Measurements from ENCODE around the gene SCRT2.
A peak's percentile ranks its signal among the peaks of the same experiment; 100 is the strongest.
"Not testable (repeated sequence)": the region's sequence is repeated elsewhere in the genome, so short reads cannot be mapped to it uniquely, and the experiment has no call there.

The SCRT2 gene

DNA sequence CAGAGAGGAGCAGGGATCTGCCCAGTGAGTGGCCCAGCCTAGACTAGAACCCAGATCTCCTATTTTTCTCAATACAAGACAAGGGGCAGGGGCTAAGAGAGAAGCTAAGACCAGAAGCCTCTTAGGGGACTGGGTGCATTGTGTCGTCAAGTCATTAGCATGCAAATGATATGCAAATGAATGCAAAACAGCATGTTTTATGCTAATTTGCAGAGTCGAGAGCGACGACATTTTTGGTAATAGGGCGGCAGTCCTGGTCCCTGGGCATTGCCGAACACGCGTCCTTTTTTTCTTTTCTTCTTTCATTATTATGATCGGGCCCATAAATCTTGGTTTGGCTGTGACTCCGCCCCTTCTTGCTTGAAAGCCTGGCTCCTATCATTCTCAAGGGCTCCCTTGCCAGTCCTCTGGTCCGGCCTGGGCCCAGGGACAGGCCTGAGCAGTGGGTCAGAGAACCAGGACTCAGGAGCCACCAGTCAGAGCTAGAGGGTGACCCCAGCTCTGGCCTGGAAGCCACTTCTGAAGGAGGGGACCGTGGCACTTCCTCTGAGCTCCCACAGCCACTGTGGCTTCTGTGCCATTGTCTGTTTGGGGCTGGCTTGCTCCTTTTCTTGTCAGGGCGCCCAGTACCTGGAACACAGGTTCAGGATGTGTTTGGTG is 32.0 kb upstream of the SCRT2 start:
- Mint-ChIP-seq H3K27me3 (peaks cover 27% of the 10 kb centered on the region), H3K4me1 (no peaks in the 10 kb centered on the region), H3K9me3 (no peaks in the 10 kb centered on the region), H3K36me3 (peaks cover 2% of the 10 kb centered on the region), H3K27ac (no peak overlapping the region), H3K4me3 (no peak overlapping the region)

DNA sequence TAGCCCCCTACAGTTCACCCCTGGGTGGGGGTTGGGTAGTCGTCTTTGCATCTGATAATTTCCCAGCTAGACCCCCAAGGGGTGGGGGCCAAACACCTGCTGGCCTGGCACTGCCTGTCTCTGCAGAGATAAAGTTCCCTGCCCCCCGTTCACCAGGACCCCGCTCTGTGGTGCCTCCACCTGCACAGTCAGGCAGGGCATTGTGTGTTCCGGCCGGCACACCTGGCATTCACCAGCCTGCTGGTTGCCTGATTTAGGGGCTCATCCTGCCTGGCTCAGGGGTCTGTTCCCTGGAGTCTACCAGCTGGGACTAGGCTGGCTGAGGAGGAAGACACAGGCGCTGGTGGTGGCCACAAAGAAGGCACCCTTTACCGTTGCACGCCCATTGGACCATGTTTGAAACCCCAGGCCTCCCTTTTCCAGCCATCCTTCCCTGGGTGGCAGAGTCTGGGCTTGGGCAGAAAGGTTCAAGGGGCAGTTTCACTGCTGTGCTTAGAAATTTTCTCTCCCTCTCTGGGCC is 30.8 kb upstream of the SCRT2 start:
- H3K4me1 Mint-ChIP-seq, result no peaks in the 10 kb centered on the region
- H3K27me3 Mint-ChIP-seq, result peaks cover 22% of the 10 kb centered on the region
- H3K36me3 Mint-ChIP-seq, result no peaks in the 10 kb centered on the region
- H3K4me3 Mint-ChIP-seq, result no peak overlapping the region
- H3K9me3 Mint-ChIP-seq, result no peaks in the 10 kb centered on the region
- no peak overlapping the region for H3K27ac Mint-ChIP-seq

DNA sequence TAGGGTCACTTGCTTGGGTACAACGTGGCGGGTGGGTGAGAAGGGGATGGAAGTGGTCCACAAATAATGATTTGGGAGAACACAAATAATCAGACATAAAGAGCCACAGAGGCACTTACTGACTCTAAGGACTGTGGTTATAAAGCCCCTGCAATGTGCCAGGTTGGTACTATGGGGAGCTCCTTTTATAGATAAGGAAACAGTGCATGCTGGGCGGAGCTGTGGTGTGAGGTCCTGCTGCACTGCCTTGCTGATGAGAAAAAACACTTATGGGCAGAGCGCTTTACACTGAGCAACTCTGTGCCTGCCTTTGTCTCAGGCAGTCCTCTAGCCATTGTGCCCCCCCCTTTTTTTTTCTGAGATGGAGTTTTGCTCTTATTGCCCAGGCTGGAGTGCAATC is 29.1 kb upstream of the SCRT2 start:
- no peaks in the 10 kb centered on the region for H3K36me3 Mint-ChIP-seq
- no peak overlapping the region for H3K4me3 Mint-ChIP-seq
- peaks cover 14% of the 10 kb centered on the region for H3K27me3 Mint-ChIP-seq

DNA sequence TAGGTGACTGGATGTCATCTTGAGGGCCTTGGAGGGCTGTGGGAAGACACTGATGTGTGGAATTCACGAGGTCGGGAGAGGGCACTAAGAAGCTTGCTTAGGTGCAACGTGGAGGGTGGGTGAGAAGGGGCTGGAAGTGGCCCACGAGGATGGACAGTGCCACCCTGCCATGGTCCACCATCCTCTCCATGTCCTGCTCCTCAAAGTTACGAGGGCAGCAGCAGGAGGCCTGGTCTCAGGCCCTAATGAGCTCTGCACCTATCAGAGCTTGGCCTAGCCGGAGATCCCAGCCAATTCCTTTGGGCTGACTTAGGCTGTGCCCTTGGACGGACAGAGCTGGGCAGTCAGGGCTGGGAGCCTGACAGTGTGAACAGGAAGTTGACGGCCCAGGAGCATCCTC is 27.8 kb upstream of the SCRT2 start:
- no peaks in the 10 kb centered on the region for H3K36me3 Mint-ChIP-seq
- no peak overlapping the region for H3K27ac Mint-ChIP-seq
- H3K27me3 Mint-ChIP-seq, result peaks cover 6% of the 10 kb centered on the region
- no peak overlapping the region for H3K4me3 Mint-ChIP-seq
- no peaks in the 10 kb centered on the region for H3K4me1 Mint-ChIP-seq
- H3K9me3 Mint-ChIP-seq, result no peaks in the 10 kb centered on the region

More for the DNA sequence above, 29.1 kb upstream of the SCRT2 start:
- Mint-ChIP-seq H3K4me1 (no peaks in the 10 kb centered on the region), H3K9me3 (no peaks in the 10 kb centered on the region), H3K27ac (no peak overlapping the region)

DNA sequence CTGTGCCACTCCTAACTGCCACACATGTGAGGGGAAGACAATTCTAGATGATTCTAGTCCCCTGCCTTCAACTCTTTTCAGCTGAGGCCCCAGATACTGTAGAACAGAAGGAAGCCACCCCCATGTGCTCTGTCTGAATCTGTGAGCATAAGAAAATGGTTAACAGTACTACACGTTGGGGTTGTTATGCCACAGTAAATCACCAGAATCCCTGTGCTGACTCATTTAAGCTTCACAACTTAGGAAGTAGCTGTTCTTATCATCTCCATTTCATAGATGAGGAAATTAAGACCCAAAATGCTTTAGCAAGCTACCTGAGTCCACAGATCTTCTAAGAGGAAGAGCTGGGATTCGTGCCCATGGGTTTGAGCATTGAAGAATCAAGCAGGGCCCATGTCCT is 27.4 kb upstream of the SCRT2 start:
- Mint-ChIP-seq H3K4me3 (no peak overlapping the region), H3K27me3 (peaks cover 7% of the 10 kb centered on the region), H3K9me3 (no peaks in the 10 kb centered on the region), H3K27ac (no peak overlapping the region), H3K4me1 (no peaks in the 10 kb centered on the region), H3K36me3 (no peaks in the 10 kb centered on the region)

DNA sequence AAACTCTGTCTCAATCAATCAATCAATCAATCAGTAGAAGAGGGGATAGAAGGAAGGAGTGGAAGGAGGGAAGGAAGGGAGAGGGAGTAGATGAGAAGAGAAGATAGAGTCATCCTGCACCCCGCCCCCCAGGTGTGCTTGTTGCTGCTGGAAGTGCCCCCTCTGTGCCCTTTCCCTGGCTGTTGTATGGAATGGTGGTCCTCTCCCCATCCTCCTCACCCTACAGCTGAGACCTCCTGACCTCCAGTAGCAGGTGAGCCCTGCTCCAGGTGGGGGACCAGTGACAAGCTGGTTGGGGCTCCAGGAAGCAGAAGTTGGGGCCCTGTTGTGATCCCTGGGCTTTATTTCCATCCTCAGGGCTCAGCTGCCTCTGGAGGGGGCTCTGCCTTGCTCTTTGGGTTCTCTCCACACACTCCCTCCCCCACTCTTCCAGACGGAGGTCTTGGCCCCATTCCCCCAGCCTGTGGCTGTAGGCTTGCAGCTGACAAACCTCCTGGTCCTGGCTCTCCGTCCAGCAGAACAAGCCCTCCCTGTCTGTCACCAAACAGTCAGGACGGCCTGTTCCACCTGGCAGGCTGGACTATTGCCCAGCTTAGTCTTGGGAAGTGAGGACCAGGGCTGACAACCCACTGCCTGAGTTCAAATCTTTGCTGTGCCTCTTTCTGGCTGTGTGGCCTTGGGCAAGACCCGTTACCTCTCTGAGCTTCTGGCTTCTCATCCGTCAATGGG is 26.0 kb upstream of the SCRT2 start:
- Mint-ChIP-seq H3K27ac (no peak overlapping the region), H3K4me1 (no peaks in the 10 kb centered on the region), H3K36me3 (no peaks in the 10 kb centered on the region), H3K4me3 (no peak overlapping the region), H3K27me3 (peaks cover 10% of the 10 kb centered on the region), H3K9me3 (no peaks in the 10 kb centered on the region)

DNA sequence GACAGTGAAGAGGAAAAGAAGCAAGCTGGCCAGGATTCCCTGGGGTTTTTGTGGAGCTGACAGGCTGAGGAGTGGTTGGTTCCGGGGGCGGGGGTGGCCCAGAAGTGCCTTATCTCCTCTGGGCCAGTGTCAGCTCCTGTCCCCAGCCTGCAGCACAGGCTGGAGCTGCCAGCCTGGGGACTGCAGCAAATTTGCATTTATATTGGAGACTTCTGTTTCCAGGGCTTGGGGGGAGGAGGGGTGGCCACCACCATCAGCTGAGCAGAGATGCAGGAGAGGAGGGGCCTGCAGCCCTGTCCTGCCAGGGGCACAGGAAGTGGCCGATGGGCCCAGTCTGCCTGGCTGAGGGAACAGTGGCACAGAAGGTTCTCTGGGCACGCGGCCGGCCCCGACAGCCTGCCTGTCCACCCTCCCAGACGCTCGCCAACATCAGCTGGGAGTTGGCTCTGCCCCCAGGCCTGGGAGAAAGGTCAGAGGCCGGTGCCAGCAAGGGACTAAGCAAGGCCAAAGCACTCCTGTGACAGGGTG is 24.3 kb upstream of the SCRT2 start:
- H3K4me1 Mint-ChIP-seq, result no peaks in the 10 kb centered on the region
- H3K4me3 Mint-ChIP-seq, result no peak overlapping the region
- no peaks in the 10 kb centered on the region for H3K36me3 Mint-ChIP-seq
- peaks cover 5% of the 10 kb centered on the region for H3K27me3 Mint-ChIP-seq
- H3K27ac Mint-ChIP-seq, result no peak overlapping the region
- H3K9me3 Mint-ChIP-seq, result no peaks in the 10 kb centered on the region

DNA sequence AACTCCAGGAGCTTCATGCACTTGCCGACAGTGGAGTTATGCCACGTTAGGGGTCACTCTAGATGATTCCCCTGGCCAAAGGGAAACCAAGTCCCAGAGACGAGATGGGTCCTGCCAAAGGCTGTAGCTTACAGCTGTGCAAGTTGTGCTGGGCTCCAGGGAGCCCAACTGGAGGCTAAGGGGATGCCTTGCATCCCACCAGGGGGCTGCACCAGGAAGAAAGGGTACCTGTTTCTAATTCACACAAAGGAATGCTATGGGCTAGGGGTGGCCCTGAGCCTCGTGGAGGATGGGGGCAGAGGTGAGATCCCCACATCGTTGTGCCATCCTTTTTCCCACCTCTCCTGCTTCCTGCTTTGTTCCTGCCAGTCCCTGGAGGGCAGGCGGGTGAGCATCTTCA is 23.7 kb upstream of the SCRT2 start:
- Mint-ChIP-seq H3K9me3 (no peaks in the 10 kb centered on the region), H3K27ac (no peak overlapping the region), H3K36me3 (no peaks in the 10 kb centered on the region), H3K4me1 (no peaks in the 10 kb centered on the region), H3K27me3 (peaks cover 5% of the 10 kb centered on the region), H3K4me3 (no peak overlapping the region)

DNA sequence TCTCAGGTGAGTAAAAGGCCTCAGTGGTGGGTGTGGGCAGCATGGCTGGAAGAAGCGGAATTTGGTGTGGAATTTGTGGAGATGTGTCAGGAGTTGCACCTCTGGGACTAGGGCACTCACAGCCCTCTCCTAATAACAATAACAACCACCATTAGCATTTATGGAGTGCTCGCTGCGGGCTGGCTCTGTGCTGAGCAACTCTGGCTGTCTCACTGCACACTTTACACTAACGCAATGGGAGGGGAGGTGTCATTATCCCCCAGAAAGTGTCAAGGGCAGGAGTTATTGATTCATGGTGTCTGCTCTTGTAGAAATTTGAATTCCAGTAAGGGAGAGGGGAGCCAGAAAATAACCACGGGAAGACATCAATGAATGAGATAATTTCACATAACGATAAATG is 22.7 kb upstream of the SCRT2 start:
- Mint-ChIP-seq H3K4me3 (no peak overlapping the region), H3K4me1 (no peaks in the 10 kb centered on the region), H3K9me3 (no peaks in the 10 kb centered on the region), H3K36me3 (no peaks in the 10 kb centered on the region), H3K27ac (no peak overlapping the region), H3K27me3 (peaks cover 5% of the 10 kb centered on the region)

DNA sequence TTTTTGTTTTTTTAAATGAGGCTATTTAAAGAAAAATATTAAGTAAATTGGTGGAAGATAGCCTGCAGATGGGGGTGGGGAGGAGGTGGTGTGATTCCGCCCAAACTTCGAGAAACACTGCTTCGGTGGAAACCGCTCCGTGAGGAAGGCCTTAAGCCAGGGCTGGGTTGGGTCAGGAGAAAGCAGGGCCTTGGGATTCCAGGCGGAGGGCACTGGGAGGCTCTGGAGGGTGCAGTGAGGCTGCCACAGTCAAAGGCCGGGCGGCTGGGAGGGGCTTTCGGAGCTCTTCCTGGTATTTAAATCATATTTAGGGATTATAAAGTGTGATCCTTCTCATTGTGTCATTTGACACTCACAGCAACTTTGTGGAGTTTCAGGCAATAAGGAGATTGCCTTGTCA is 22.2 kb upstream of the SCRT2 start:
- peaks cover 6% of the 10 kb centered on the region for H3K27me3 Mint-ChIP-seq
- H3K9me3 Mint-ChIP-seq, result no peaks in the 10 kb centered on the region
- no peak overlapping the region for H3K27ac Mint-ChIP-seq

DNA sequence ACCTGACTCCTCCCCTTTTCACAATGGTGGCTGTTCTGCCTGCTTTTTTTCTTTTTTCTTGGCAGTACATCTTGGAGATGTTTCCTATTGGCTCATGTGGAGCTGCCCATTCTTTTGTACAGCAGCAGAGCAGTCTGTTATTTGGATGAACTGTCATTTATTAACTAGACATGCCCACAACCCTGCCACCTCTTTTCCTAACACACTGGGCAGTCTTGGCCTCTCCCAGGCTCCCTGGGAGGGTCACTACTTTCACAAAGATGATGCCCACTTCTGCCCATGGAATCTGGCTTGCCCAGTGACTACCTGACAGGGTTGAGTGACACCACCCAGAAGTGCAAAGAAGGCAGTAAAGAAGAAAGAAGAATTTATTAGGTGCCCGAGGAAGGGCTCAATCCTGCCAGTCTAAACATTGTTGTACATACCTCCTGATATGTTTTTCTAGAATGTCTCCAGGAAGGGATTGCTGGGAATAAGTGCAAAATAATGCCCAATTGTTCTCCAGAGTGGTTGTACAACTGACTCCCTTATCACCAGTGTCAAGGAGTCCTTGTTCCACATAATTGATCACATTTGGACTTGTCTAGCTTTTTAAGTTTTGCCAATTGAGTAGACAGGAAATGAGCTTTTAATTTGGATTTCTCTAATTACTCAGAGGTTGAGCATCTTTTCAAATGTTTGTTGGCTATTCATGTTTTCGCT is 19.7 kb upstream of the SCRT2 start:
- Mint-ChIP-seq H3K4me3 (no peak overlapping the region), H3K36me3 (no peaks in the 10 kb centered on the region), H3K9me3 (no peaks in the 10 kb centered on the region), H3K27ac (no peak overlapping the region), H3K27me3 (peaks cover 11% of the 10 kb centered on the region), H3K4me1 (no peaks in the 10 kb centered on the region)

More for the DNA sequence above, 22.2 kb upstream of the SCRT2 start:
- H3K4me1 Mint-ChIP-seq, result no peaks in the 10 kb centered on the region
- no peak overlapping the region for H3K4me3 Mint-ChIP-seq
- no peaks in the 10 kb centered on the region for H3K36me3 Mint-ChIP-seq

DNA sequence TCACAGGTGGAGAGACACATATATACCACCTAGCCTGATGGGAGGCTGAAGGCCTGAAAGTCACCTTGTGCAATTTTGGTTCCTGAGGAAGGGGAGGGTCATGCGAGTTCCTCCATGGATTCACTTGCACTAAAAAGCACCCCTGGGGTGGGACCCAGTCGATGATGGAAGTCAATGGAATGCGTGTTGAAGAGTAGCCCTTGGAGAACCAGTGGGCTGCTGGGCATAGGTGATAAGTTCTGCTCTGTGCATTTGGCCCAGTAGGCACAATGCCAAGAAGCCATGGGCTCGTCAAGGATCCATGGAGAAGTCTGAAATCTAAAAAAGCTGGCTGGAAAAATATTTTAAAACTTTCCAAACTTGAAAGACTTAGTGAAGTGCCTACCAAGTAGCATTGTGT is 18.9 kb upstream of the SCRT2 start:
- Mint-ChIP-seq H3K9me3 (no peaks in the 10 kb centered on the region), H3K27ac (no peak overlapping the region), H3K27me3 (peaks cover 11% of the 10 kb centered on the region), H3K4me3 (no peak overlapping the region), H3K36me3 (no peaks in the 10 kb centered on the region), H3K4me1 (no peaks in the 10 kb centered on the region)

DNA sequence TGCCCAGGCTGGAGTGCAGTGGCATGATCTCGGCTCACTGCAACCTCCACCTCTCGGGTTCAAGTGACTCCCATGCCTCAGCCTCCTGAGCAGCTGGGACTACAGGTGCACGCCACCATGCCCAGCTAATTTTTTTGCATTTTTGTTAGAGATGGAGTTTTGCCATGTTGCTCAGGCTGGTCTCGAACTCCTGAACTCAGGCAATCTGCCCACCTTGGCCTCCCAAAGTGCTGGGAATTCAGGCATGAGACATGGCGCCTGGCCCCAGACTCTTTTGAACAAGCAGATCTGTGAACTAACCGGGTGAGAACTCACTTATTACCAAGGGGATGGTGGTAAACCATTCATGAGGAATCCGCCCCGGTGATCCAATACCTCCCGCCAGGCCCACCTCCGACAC is 18.2 kb upstream of the SCRT2 start:
- H3K9me3 Mint-ChIP-seq, H3K4me1 Mint-ChIP-seq, H3K4me3 Mint-ChIP-seq, H3K36me3 Mint-ChIP-seq: not testable (repeated sequence)
- Mint-ChIP-seq H3K27ac (peak overlapping the region; percentile 47), H3K27me3 (peaks cover 11% of the 10 kb centered on the region)

DNA sequence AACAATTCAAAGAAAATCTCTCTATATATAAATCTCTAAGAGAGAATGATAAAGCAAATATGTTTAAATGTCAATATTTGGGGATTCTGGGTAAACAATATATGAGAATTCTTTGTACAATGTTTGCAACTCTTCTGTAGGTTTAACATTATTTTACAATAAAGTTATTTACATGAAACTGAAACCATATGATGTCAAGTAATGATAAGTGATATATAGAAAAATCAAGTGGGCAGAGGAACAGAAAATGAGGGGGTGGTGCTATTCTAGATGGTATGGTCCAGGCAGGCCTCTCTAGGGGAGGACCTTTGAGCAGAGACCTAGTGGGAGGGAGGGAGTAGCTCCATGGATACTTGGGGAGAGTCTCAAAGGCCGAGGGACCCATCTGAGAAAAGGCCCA is 16.4 kb upstream of the SCRT2 start:
- peaks cover 15% of the 10 kb centered on the region for H3K27me3 Mint-ChIP-seq
- no peaks in the 10 kb centered on the region for H3K9me3 Mint-ChIP-seq
- H3K4me1 Mint-ChIP-seq, result no peaks in the 10 kb centered on the region
- no peak overlapping the region for H3K27ac Mint-ChIP-seq
- H3K4me3 Mint-ChIP-seq, result no peak overlapping the region
- H3K36me3 Mint-ChIP-seq, result no peaks in the 10 kb centered on the region

DNA sequence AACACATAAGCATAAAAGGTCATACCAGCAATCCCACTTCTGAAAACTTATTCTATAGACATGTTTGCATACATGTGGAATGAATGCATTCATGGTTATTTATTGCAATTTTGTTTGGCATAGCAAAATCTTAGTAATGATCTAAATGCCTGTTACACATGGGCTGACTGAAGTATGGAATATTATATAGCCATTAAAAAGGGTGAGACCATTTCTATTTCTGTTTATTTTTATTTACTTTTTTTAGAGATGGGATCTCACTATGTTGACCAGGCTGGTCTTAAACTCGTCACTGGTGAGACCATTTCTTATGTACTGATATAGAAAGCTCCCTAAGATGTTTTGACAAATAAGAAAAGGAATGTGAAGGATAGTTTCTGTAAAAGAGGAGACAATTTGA is 14.3 kb upstream of the SCRT2 start:
- no peak overlapping the region for H3K27ac Mint-ChIP-seq
- no peaks in the 10 kb centered on the region for H3K4me1 Mint-ChIP-seq
- peaks cover 14% of the 10 kb centered on the region for H3K27me3 Mint-ChIP-seq
- H3K36me3 Mint-ChIP-seq, result no peaks in the 10 kb centered on the region
- H3K4me3 Mint-ChIP-seq, result no peak overlapping the region
- H3K9me3 Mint-ChIP-seq, result no peaks in the 10 kb centered on the region

DNA sequence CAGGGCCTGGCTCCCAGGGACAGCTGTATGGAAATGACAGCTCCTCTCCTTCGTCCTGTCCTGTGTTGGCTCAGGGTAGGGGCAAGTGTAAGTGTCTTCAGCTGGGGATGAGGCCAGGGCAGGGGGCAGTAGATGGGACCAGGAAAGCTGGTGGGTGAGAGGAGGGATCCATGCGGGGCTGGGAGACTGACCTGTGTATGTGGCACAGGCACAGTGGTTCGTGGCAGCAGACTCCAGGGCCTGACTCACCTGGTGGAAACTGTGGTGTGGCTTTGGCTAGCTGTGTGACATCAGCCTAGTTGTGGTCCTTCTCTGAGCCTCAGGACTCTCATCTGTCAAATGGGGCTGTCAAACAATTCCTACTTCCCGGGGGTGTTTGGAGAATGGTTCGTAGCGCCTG is 13.7 kb upstream of the SCRT2 start:
- H3K4me3 Mint-ChIP-seq, result no peak overlapping the region
- no peaks in the 10 kb centered on the region for H3K36me3 Mint-ChIP-seq
- H3K27ac Mint-ChIP-seq, result no peak overlapping the region
- H3K9me3 Mint-ChIP-seq, result no peaks in the 10 kb centered on the region
- no peaks in the 10 kb centered on the region for H3K4me1 Mint-ChIP-seq
- peaks cover 14% of the 10 kb centered on the region for H3K27me3 Mint-ChIP-seq
